ENCODE data around the gene CLCN4.

The CLCN4 gene

GRCh38 chrX:10169175-10169574 is 12.4 kb downstream of the CLCN4 start:
- DNase-seq, result no peak

- DNase-seq, result no peak
Observed at GRCh38 chrX:10171249-10171648, 14.5 kb downstream of the CLCN4 start.

GRCh38 chrX:10172877-10173276 is 16.1 kb downstream of the CLCN4 start:
- no peak for DNase-seq

GRCh38 chrX:10173331-10173900 is 16.6 kb downstream of the CLCN4 start:
- peak; percentile 85 for DNase-seq

GRCh38 chrX:10174051-10174450 is 17.3 kb downstream of the CLCN4 start:
- no peak for DNase-seq

- DNase-seq, result no peak
Observed at GRCh38 chrX:10174810-10175209, 18.0 kb downstream of the CLCN4 start.

GRCh38 chrX:10175319-10175871 is 18.6 kb downstream of the CLCN4 start:
- no peak for DNase-seq

- no peak for DNase-seq
Observed at GRCh38 chrX:10176121-10177003, 19.6 kb downstream of the CLCN4 start.

- no peak for DNase-seq
Observed at GRCh38 chrX:10177004-10177396, 20.2 kb downstream of the CLCN4 start.

GRCh38 chrX:10177601-10178000 is 20.8 kb downstream of the CLCN4 start:
- DNase-seq, result no peak

GRCh38 chrX:10178866-10179463 is 22.2 kb downstream of the CLCN4 start:
- DNase-seq, result no peak

- no peak for DNase-seq
Observed at GRCh38 chrX:10183760-10184159, 27.0 kb downstream of the CLCN4 start.

GRCh38 chrX:10184411-10184810 is 27.6 kb downstream of the CLCN4 start:
- DNase-seq, result no peak

- DNase-seq, result no peak
Observed at GRCh38 chrX:10186355-10186754, 29.6 kb downstream of the CLCN4 start.

- DNase-seq, result no peak
Observed at GRCh38 chrX:10187421-10187820, 30.6 kb downstream of the CLCN4 start.

- DNase-seq, result peak; percentile 38
Observed at GRCh38 chrX:10189317-10190268, 32.8 kb downstream of the CLCN4 start.

- peak; percentile 27 for DNase-seq
Observed at GRCh38 chrX:10190367-10190766, 33.6 kb downstream of the CLCN4 start.

- DNase-seq, result no peak
Observed at GRCh38 chrX:10193587-10193986, 36.8 kb downstream of the CLCN4 start.

GRCh38 chrX:10195425-10195824 is 38.6 kb downstream of the CLCN4 start:
- no peak for DNase-seq

- DNase-seq, result no peak
Observed at GRCh38 chrX:10195947-10196346, 39.2 kb downstream of the CLCN4 start.

- DNase-seq, result peak; percentile 4
Observed at GRCh38 chrX:10197279-10198210, 40.8 kb downstream of the CLCN4 start.

All from NCI-H226 (cell line).